ENCODE measurements around the gene RUNX1. TPM values are rescaled to one million over a fixed set of nuclear protein-coding genes. Genes with fewer than 3 reads are reported as not detected.
A peak's percentile ranks its signal among the peaks of the same experiment; 100 is the strongest.

Gene RUNX1
- total and polyA plus RNA-seq, 2 of the 13 experiments (the other 11 are each of a cell fraction or from before 2014, with no cell fraction given) = 5.4 to 6.4 TPM

- TF ChIP-seq TBX2 (CRISPR knock-in tag; IDR thresholded peaks at IDR 0.05; ENCODE audit: borderline replicate concordance) (peak; percentile 67; the same call in 1 of the 2 replicates), ISL2 (CRISPR knock-in tag; IDR thresholded peaks at IDR 0.05) (no peak), ATF3 (CRISPR knock-in tag; IDR thresholded peaks at IDR 0.05) (0 out of 2 replicates have a peak, but pooled peaks have one; percentile 42), HNF4A (CRISPR knock-in tag; IDR thresholded peaks at IDR 0.05) (peak; percentile 78), BCL6 (CRISPR knock-in tag; IDR thresholded peaks at IDR 0.05) (peak; percentile 91), NFIC (IDR thresholded peaks at IDR 0.05; ENCODE audit: low read length) (0 out of 2 replicates have a peak, but pooled peaks have one; percentile 25), ZNF609 (CRISPR knock-in tag; IDR thresholded peaks at IDR 0.05; ENCODE audit: borderline replicate concordance) (peak; percentile 83), ZNF713 (CRISPR knock-in tag; IDR thresholded peaks at IDR 0.05) (no peak), XRCC5 (optimal IDR thresholded peaks at IDR 0.05; ENCODE audit: low read length) (peak; percentile 15), E2F5 (CRISPR knock-in tag; conservative IDR thresholded peaks at IDR 0.05) (no peak), SOX6 (IDR thresholded peaks at IDR 0.05) (no peak), SOX6 (CRISPR knock-in tag; IDR thresholded peaks at IDR 0.05) (peak; percentile 74), ZNF343 (CRISPR knock-in tag; IDR thresholded peaks at IDR 0.05) (no peak), THAP11 (CRISPR knock-in tag; IDR thresholded peaks at IDR 0.05) (peak; percentile 45; the same call in 1 of the 2 replicates), DR1 (CRISPR knock-in tag; IDR thresholded peaks at IDR 0.05) (0 out of 2 replicates have a peak, but pooled peaks have one; percentile 30), NONO (IDR thresholded peaks at IDR 0.05) (no peak), NONO (CRISPR knock-in tag; conservative IDR thresholded peaks at IDR 0.05) (peak; percentile 84; the same call in 1 of the 2 replicates), ZNF614 (CRISPR knock-in tag; IDR thresholded peaks at IDR 0.05; ENCODE audit: borderline replicate concordance) (peak; percentile 47; the same call in 1 of the 2 replicates), SOX5 (CRISPR knock-in tag; IDR thresholded peaks at IDR 0.05; ENCODE audit: borderline replicate concordance) (peak; percentile 47; the same call in 1 of the 2 replicates), ZFP90 (CRISPR knock-in tag; IDR thresholded peaks at IDR 0.05; ENCODE audit: borderline replicate concordance) (no peak), BORCS8-MEF2B (CRISPR knock-in tag; IDR thresholded peaks at IDR 0.05) (peak; percentile 93)
- TF ChIP-seq, protein P1, sequence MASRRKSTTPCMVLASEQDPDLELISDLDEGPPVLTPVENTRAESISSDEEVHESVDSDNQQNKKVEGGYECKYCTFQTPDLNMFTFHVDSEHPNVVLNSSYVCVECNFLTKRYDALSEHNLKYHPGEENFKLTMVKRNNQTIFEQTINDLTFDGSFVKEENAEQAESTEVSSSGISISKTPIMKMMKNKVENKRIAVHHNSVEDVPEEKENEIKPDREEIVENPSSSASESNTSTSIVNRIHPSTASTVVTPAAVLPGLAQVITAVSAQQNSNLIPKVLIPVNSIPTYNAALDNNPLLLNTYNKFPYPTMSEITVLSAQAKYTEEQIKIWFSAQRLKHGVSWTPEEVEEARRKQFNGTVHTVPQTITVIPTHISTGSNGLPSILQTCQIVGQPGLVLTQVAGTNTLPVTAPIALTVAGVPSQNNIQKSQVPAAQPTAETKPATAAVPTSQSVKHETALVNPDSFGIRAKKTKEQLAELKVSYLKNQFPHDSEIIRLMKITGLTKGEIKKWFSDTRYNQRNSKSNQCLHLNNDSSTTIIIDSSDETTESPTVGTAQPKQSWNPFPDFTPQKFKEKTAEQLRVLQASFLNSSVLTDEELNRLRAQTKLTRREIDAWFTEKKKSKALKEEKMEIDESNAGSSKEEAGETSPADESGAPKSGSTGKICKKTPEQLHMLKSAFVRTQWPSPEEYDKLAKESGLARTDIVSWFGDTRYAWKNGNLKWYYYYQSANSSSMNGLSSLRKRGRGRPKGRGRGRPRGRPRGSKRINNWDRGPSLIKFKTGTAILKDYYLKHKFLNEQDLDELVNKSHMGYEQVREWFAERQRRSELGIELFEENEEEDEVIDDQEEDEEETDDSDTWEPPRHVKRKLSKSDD (CRISPR knock-in tag; IDR thresholded peaks at IDR 0.05; ENCODE audit: low read depth) = 0 out of 2 replicates have a peak, but pooled peaks have one; percentile 46
Measured at GRCh38 chr21:34865400-34866241, 183.5 kb downstream of the RUNX1 start (continued).

Measured in HepG2 (cell line).